ENCODE measurements around the gene ZP1.

GRCh38 chr11:60863550-60864521 lies 3.5 kb upstream of the ZP1 start:
- TF ChIP-seq ZNF274 (IDR thresholded peaks at IDR 0.05; ENCODE audit: low read depth, low read length) (no peak), SUZ12 (IDR thresholded peaks at IDR 0.05; ENCODE audit: extremely low read depth, insufficient read depth, insufficient read length) (no peak), YY1 (IDR thresholded peaks at IDR 0.05; ENCODE audit: insufficient read depth, insufficient read length) (no peak)
